Heart left ventricle (tissue), 13 donors: ENCODE data around the gene RPAP3.

Experiments used
- CTCF ChIP-seq, 12 donors: fragments of 200-600 bp; sonication (generic) in 4 of 12; IDR thresholded peaks; one replicate each; pipeline versions ENCODE4 v1.5.0 to v1.8.0; 2018 to 2022; ENCODE audit warnings: antibody characterized with exemption in 12 of 12, mild to moderate bottlenecking in 5 of 12
- POLR2A ChIP-seq, 2 donors: fragments of 450-650 bp; IDR thresholded peaks; one replicate each; pipeline ENCODE4 v1.6.1; 2017; ENCODE audit warnings: antibody characterized with exemption in 2 of 2, mild to moderate bottlenecking in 2 of 2, moderate library complexity in 2 of 2
- donor health status: ischemic (EF 13 %, LVEDD 7.1; RV severe dilation, severe dysfunction).
- donor health status: DM: no; HTN: yes; CAD: no.
- donor health status: DM: no; HTN: no; CAD: no.
- donor health status: ischemic (EF 25% LVEDD 6.9; RV normal size, moderate dysfunction).
- donor health status: ischemic (EF 25% LVEDD 5.7; RV mildly dilated, moderate dysfunction).
- donor health status: ischemic (EF 35%, LVEDD 5.7; RV mildly dilated, moderate dysfunction).
- donor health status: nonischemic (EF 11% LVEDD 7.7; RV severe dilation, severe dysfunction).
- donor health status: DM: yes; HTN: yes; CAD: no.
- donor health status: PGD.
- donor health status: ischemic (EF 29% LVEDD 5.4; RV normal size, mild dysfunction).
- donor health status: nonischemic (EF 23%, LVEDD 6.1; RV moderate dilation, normal function).

DNA sequence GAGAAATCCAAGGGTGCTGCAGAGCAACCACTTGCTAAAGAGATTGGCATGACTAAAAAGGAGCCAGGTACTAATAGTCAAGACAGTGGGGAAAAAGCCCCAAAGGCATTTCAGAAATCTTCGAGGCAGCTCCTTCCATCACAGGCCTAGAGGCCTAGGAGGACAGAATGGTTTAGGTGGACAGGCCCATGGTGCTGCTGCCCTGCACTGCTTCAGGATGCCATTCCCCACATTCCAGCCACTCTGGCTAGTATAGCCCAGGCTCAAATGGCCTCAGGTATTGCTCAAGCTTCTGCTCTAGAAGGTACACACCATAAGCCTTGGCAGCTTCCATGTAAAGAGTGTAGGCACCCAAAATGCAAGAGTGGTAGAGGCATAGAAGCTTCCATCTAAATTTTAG, 92.9 kb downstream of the RPAP3 start:
- TF ChIP-seq CTCF (IDR thresholded peaks at IDR 0.05) (no peak), POLR2A (IDR thresholded peaks at IDR 0.05) (no peak)
